ENCODE data around the gene IQSEC2. TPM values are rescaled to one million over a fixed set of nuclear protein-coding genes. Genes with fewer than 3 reads are reported as not detected.
A peak's percentile ranks its signal among the peaks of the same experiment; 100 is the strongest.

Gene IQSEC2
- total and polyA plus RNA-seq, 2 of the 8 experiments (the other 6 are each of a cell fraction or from before 2014, with no cell fraction given) = 6.1 to 54.9 TPM

- ChIA-PET CTCF (ENCODE audit: partially characterized antibody) (interaction anchor here (0.7 to 5.1 kb wide), 10 partner anchors 9 to 659 kb away, joined by 3 to 78 read pairs (median 4); partner anchors contain the start of gene IQSEC2), POLR2A (ENCODE audit: partially characterized antibody) (no interaction called here)
- Histone ChIP-seq H3K27me3 (replicated peaks in 1 of 4; ENCODE audit: control insufficient read depth in 3 of 4, extremely low read depth in 1 of 4, insufficient read depth in 3 of 4, low read length in 3 of 4) (peaks cover 1 to 29% (median 16%) of the 10 kb centered on the region in 4 experiments; a peak in 6 of 7 replicates), H3K27ac (ENCODE audit: low read depth, low read length) (no peak overlapping the region), H3K18ac (ENCODE audit: extremely low read depth, low read length) (no peak overlapping the region), H3K23ac (ENCODE audit: insufficient read length) (no peak overlapping the region), H2BK20ac (ENCODE audit: low read length) (no peak overlapping the region), H3K36me3 (ENCODE audit: control insufficient read depth in 2 of 4, insufficient read depth in 4 of 4, low read length in 3 of 4) (no peaks in the 10 kb centered on the region), H3K4me2 (ENCODE audit: insufficient read depth in 1 of 2, low read depth in 2 of 2, low read length in 2 of 2) (peak overlapping the region; percentile 84 to 87), H3K9me3 (ENCODE audit: insufficient read depth in 2 of 2, low read depth in 1 of 2, low read length in 1 of 2) (no peaks in the 10 kb centered on the region), H3K56ac (replicated peaks; ENCODE audit: insufficient read length, low read depth, low read length) (no peak overlapping the region), H4K5ac (ENCODE audit: insufficient read length, low read depth, low read length) (no peak overlapping the region), H4K20me1 (replicated peaks in 1 of 2; ENCODE audit: control insufficient read depth in 1 of 2, insufficient read depth in 2 of 2, low read length in 2 of 2) (no peaks in the 10 kb centered on the region), H2BK120ac (replicated peaks; ENCODE audit: low read depth, low read length) (no peak overlapping the region), H3K4me3 (ENCODE audit: extremely low read depth in 1 of 4, insufficient read depth in 2 of 4, low read depth in 3 of 4, low read length in 4 of 4) (peak overlapping the region; percentile 37 to 69 (median 54)), H3K4ac (replicated peaks; ENCODE audit: insufficient read length, low read depth, low read length) (no peak overlapping the region), H2BK5ac (ENCODE audit: low read depth, low read length) (no peak overlapping the region; the same call in 1 of the 2 replicates), H3K79me2 (ENCODE audit: control insufficient read depth in 1 of 2, insufficient read depth in 2 of 2, low read length in 2 of 2) (peaks cover 5 to 42% of the 10 kb centered on the region in 2 experiments; a peak in 3 of 4 replicates), H4K8ac (ENCODE audit: extremely low read depth, insufficient read depth, low read length) (no peak overlapping the region), H4K91ac (replicated peaks; ENCODE audit: insufficient read length, low read length) (no peak overlapping the region), H2BK12ac (ENCODE audit: low read depth, low read length) (no peak overlapping the region), H3K23me2 (ENCODE audit: low read depth, low read length) (peaks cover 13% of the 10 kb centered on the region; the same call in 1 of the 2 replicates), H3K9ac (replicated peaks in 1 of 4; ENCODE audit: extremely low read depth in 1 of 4, low read depth in 3 of 4, low read length in 3 of 4) (peak overlapping the region in 1 of 4 experiments; percentile 30; a peak in 2 of 7 replicates), H3K79me1 (ENCODE audit: low read depth, low read length) (no peaks in the 10 kb centered on the region; the same call in 1 of the 2 replicates), H2AFZ (ENCODE audit: low read length) (no peak overlapping the region), H2AK5ac (ENCODE audit: low read depth, low read length) (no peak overlapping the region), H3K4me1 (replicated peaks in 1 of 4; ENCODE audit: control insufficient read depth in 3 of 4, insufficient read depth in 4 of 4, low read length in 3 of 4) (peaks cover 4 to 24% (median 10%) of the 10 kb centered on the region in 4 experiments), H3K14ac (ENCODE audit: insufficient read length) (no peak overlapping the region), H2BK15ac (ENCODE audit: low read length) (no peak overlapping the region)
- FAIRE-seq = no peak
- TF ChIP-seq EZH2 (IDR thresholded peaks at IDR 0.05; ENCODE audit: low read depth, low read length, severe bottlenecking) (peak; percentile 73), KDM4A (IDR thresholded peaks at IDR 0.05; ENCODE audit: low read depth, low read length, severe bottlenecking) (peak; percentile 20), SUZ12 (IDR thresholded peaks at IDR 0.05; ENCODE audit: low read length) (peak; percentile 22; the same call in 1 of the 2 replicates), JUND (IDR thresholded peaks at IDR 0.05; ENCODE audit: low read length) (no peak), ZNF274 (IDR thresholded peaks at IDR 0.05; ENCODE audit: borderline replicate concordance, extremely low read depth, low read length) (no peak), POLR2AphosphoS5 (IDR thresholded peaks at IDR 0.05; ENCODE audit: low read depth, low read length) (no peak), JUN (IDR thresholded peaks at IDR 0.05; ENCODE audit: low read depth, low read length) (no peak), RBBP5 (IDR thresholded peaks at IDR 0.05; ENCODE audit: borderline replicate concordance, low read depth, low read length) (0 out of 2 replicates have a peak, but pooled peaks have one; percentile 43)
- TF ChIP-seq, protein P1, sequence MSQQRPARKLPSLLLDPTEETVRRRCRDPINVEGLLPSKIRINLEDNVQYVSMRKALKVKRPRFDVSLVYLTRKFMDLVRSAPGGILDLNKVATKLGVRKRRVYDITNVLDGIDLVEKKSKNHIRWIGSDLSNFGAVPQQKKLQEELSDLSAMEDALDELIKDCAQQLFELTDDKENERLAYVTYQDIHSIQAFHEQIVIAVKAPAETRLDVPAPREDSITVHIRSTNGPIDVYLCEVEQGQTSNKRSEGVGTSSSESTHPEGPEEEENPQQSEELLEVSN (IDR thresholded peaks at IDR 0.05) = no peak
- DNase-seq (ENCODE audit: low read depth in 1 of 2, low spot score in 2 of 2) = no peak
- 0% methylated on average over 10 of the region's 75 CpGs; no CpG with 5 or more reads in 1 of the 2 experiments for WGBS, 2 experiments (ENCODE audit: extremely low coverage in 1 of 2, insufficient coverage in 1 of 2, insufficient read length in 1 of 2, insufficient replicate concordance in 2 of 2, low coverage in 1 of 2, low lambda C conversion rate in 2 of 2, missing lambda C conversion rate in 1 of 2)
Observed at GRCh38 chrX:53320543-53321229, 39.3 kb upstream of the IQSEC2 start.

Data from H1 (cell line).